ENCODE measurements around the gene DIO1. TPM values are rescaled to one million over a fixed set of nuclear protein-coding genes. Genes with fewer than 3 reads are reported as not detected.
"Not testable (repeated sequence)": the region's sequence is repeated elsewhere in the genome, so short reads cannot be mapped to it uniquely, and the experiment has no call there.

DIO1 gene
- total RNA-seq, 1 donor from 2014 or later, result not detected

- TF ChIP-seq CTCF (IDR thresholded peaks at IDR 0.05), result peak; percentile 65
- DNase-seq (ENCODE audit: extremely low spot score, unreplicated experiment), result no peak
- Mint-ChIP-seq H3K27me3 (ENCODE audit: unreplicated experiment) (no peaks in the 10 kb centered on the region), H3K9me3 (ENCODE audit: unreplicated experiment) (no peaks in the 10 kb centered on the region), H3K27ac (ENCODE audit: unreplicated experiment) (no peak overlapping the region), H3K4me3 (ENCODE audit: unreplicated experiment) (no peak overlapping the region), H3K36me3 (ENCODE audit: unreplicated experiment) (peaks cover 60% of the 10 kb centered on the region), H3K4me1 (ENCODE audit: unreplicated experiment) (no peaks in the 10 kb centered on the region)
Measured at GRCh38 chr1:53878492-53879105, 15.4 kb upstream of the DIO1 start.

GRCh38 chr1:53881853-53882252, 12.1 kb upstream of the DIO1 start:
- not testable (repeated sequence) for H3K4me3 Mint-ChIP-seq (ENCODE audit: unreplicated experiment); DNase-seq (ENCODE audit: extremely low spot score, unreplicated experiment); H3K4me1 Mint-ChIP-seq (ENCODE audit: unreplicated experiment); H3K27me3 Mint-ChIP-seq (ENCODE audit: unreplicated experiment); H3K9me3 Mint-ChIP-seq (ENCODE audit: unreplicated experiment); H3K27ac Mint-ChIP-seq (ENCODE audit: unreplicated experiment)
- H3K36me3 Mint-ChIP-seq (ENCODE audit: unreplicated experiment), result peaks cover 55% of the 10 kb centered on the region

GRCh38 chr1:53883600-53883999, 10.4 kb upstream of the DIO1 start:
- H3K4me3 Mint-ChIP-seq (ENCODE audit: unreplicated experiment); H3K9me3 Mint-ChIP-seq (ENCODE audit: unreplicated experiment); DNase-seq (ENCODE audit: extremely low spot score, unreplicated experiment); H3K27me3 Mint-ChIP-seq (ENCODE audit: unreplicated experiment); H3K4me1 Mint-ChIP-seq (ENCODE audit: unreplicated experiment); H3K27ac Mint-ChIP-seq (ENCODE audit: unreplicated experiment): not testable (repeated sequence)
- H3K36me3 Mint-ChIP-seq (ENCODE audit: unreplicated experiment), result peaks cover 47% of the 10 kb centered on the region

- peaks cover 14% of the 10 kb centered on the region for H3K36me3 Mint-ChIP-seq (ENCODE audit: unreplicated experiment)
- H3K27me3 Mint-ChIP-seq (ENCODE audit: unreplicated experiment), result no peaks in the 10 kb centered on the region
- no peak overlapping the region for H3K27ac Mint-ChIP-seq (ENCODE audit: unreplicated experiment)
- H3K4me3 Mint-ChIP-seq (ENCODE audit: unreplicated experiment), result peak overlapping the region; percentile 94
- no peaks in the 10 kb centered on the region for H3K9me3 Mint-ChIP-seq (ENCODE audit: unreplicated experiment)
- no peak for DNase-seq (ENCODE audit: extremely low spot score, unreplicated experiment)
- H3K4me1 Mint-ChIP-seq (ENCODE audit: unreplicated experiment), result peaks cover 16% of the 10 kb centered on the region
- TF ChIP-seq CTCF (IDR thresholded peaks at IDR 0.05), result no peak
Measured at GRCh38 chr1:53888681-53889080, 5.3 kb upstream of the DIO1 start.

- peaks cover 14% of the 10 kb centered on the region for H3K36me3 Mint-ChIP-seq (ENCODE audit: unreplicated experiment)
- H3K27me3 Mint-ChIP-seq (ENCODE audit: unreplicated experiment), result no peaks in the 10 kb centered on the region
- H3K27ac Mint-ChIP-seq (ENCODE audit: unreplicated experiment), result peak within 1 kb of the TSS; percentile 95
- no peaks in the 10 kb centered on the region for H3K9me3 Mint-ChIP-seq (ENCODE audit: unreplicated experiment)
- peak; percentile 94 for DNase-seq (ENCODE audit: extremely low spot score, unreplicated experiment)
- peak within 1 kb of the TSS; percentile 94 for H3K4me3 Mint-ChIP-seq (ENCODE audit: unreplicated experiment)
- TF ChIP-seq CTCF (IDR thresholded peaks at IDR 0.05), result no peak
- H3K4me1 Mint-ChIP-seq (ENCODE audit: unreplicated experiment), result peaks cover 16% of the 10 kb centered on the region
Measured at GRCh38 chr1:53889304-53890298, 4.4 kb upstream of the DIO1 start, which contains the start of gene YIPF1. YIPF1 (minus strand) TSS chr1:53889797; CDS start chr1:53888937, 860 bp downstream.

GRCh38 chr1:53890522-53890941, 3.5 kb upstream of the DIO1 start:
- Mint-ChIP-seq H3K4me3 (ENCODE audit: unreplicated experiment) (peak overlapping the region; percentile 94), H3K4me1 (ENCODE audit: unreplicated experiment) (peaks cover 16% of the 10 kb centered on the region), H3K27ac (ENCODE audit: unreplicated experiment) (peak overlapping the region; percentile 95), H3K9me3 (ENCODE audit: unreplicated experiment) (no peaks in the 10 kb centered on the region), H3K27me3 (ENCODE audit: unreplicated experiment) (no peaks in the 10 kb centered on the region), H3K36me3 (ENCODE audit: unreplicated experiment) (peaks cover 7% of the 10 kb centered on the region)
- no peak for DNase-seq (ENCODE audit: extremely low spot score, unreplicated experiment)
- no peak for TF ChIP-seq CTCF (IDR thresholded peaks at IDR 0.05)

Measured in osteocyte (in vitro differentiated cells).